ENCODE measurements around the gene LRRN4CL.

DNA sequence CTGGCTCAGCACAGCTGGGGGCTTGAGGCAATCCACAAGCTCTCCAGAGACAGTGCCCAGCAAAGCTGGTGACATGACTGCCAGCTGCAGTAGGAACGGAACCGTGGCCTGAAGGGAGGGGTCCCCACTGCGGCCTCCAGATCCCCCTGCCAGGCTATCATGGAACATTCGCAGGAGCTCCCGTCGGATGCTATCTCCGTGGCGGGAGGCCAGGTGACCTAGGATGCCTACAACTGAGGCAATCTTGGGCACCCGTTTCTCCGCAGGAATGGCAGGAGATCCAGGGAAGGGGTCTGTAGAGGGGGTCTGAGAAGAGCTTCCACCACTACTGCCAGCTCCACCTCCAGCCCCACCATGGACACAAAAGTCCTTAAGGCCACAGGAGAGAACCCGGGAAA, 40.4 kb downstream of the LRRN4CL start:
- TF ChIP-seq, protein P1, sequence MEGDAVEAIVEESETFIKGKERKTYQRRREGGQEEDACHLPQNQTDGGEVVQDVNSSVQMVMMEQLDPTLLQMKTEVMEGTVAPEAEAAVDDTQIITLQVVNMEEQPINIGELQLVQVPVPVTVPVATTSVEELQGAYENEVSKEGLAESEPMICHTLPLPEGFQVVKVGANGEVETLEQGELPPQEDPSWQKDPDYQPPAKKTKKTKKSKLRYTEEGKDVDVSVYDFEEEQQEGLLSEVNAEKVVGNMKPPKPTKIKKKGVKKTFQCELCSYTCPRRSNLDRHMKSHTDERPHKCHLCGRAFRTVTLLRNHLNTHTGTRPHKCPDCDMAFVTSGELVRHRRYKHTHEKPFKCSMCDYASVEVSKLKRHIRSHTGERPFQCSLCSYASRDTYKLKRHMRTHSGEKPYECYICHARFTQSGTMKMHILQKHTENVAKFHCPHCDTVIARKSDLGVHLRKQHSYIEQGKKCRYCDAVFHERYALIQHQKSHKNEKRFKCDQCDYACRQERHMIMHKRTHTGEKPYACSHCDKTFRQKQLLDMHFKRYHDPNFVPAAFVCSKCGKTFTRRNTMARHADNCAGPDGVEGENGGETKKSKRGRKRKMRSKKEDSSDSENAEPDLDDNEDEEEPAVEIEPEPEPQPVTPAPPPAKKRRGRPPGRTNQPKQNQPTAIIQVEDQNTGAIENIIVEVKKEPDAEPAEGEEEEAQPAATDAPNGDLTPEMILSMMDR (IDR thresholded peaks at IDR 0.05) = no peak
- no peak for TF ChIP-seq POLR2A (IDR thresholded peaks at IDR 0.05)
